ENCODE data around the gene FIZ1. TPM values are rescaled to one million over a fixed set of nuclear protein-coding genes. Genes with fewer than 3 reads are reported as not detected.

Gene FIZ1
- total and polyA plus RNA-seq, 4 donors: 1.1 to 4.3 (median 2.3) TPM

- Histone ChIP-seq H3K9me3 (ENCODE audit: control insufficient read depth in 4 of 4, low read length in 3 of 4) (no peaks in the 10 kb centered on the region), H3K9ac (ENCODE audit: low read depth in 1 of 2, low read length in 2 of 2) (no peak overlapping the region), H3K4me1 (ENCODE audit: control insufficient read depth in 4 of 4, insufficient read depth in 4 of 4, low read length in 3 of 4) (no peaks in the 10 kb centered on the region), H3K4me3 (ENCODE audit: low read depth in 1 of 3, low read length in 3 of 3) (no peak overlapping the region), H3K36me3 (ENCODE audit: control insufficient read depth in 4 of 4, insufficient read depth in 3 of 4, low read depth in 1 of 4, low read length in 3 of 4) (peaks cover 3 to 28% (median 12%) of the 10 kb centered on the region in 4 donors), H3K27me3 (ENCODE audit: control insufficient read depth in 4 of 4, insufficient read depth in 4 of 4, low read length in 3 of 4) (no peaks in the 10 kb centered on the region), H3K27ac (ENCODE audit: low read depth in 1 of 2, low read length in 2 of 2) (no peak overlapping the region)
- TF ChIP-seq NR2F2 (IDR thresholded peaks at IDR 0.05) (no peak), FOXA2 (IDR thresholded peaks at IDR 0.05) (no peak), YY1 (IDR thresholded peaks at IDR 0.05) (no peak), JUND (IDR thresholded peaks at IDR 0.05) (no peak)
- 89% methylated on average over 68 of the region's 68 CpGs for WGBS
- no peak for DNase-seq (ENCODE audit: low spot score)
These were observed 6.1 kb downstream of the FIZ1 start for GRCh38 chr19:55593096-55593772.

GRCh38 chr19:55592391-55593090 is 6.8 kb downstream of the FIZ1 start:
- H3K9ac ChIP-seq (ENCODE audit: low read depth in 1 of 2, low read length in 2 of 2): no peak overlapping the region
- no peak for TF ChIP-seq YY1 (IDR thresholded peaks at IDR 0.05)
- no peak for TF ChIP-seq ATF3 (IDR thresholded peaks at IDR 0.05)
- TF ChIP-seq TAF1 (conservative IDR thresholded peaks at IDR 0.05): no peak
- no peak for TF ChIP-seq FOXA1 (IDR thresholded peaks at IDR 0.05)
- TF ChIP-seq ZBTB33 (IDR thresholded peaks at IDR 0.05): no peak
- TF ChIP-seq FOXA2 (IDR thresholded peaks at IDR 0.05): no peak
- TF ChIP-seq RAD21 (IDR thresholded peaks at IDR 0.05): no peak
- no peak overlapping the region for H3K4me3 ChIP-seq (ENCODE audit: low read depth in 1 of 3, low read length in 3 of 3)
- H3K27ac ChIP-seq (ENCODE audit: low read depth in 1 of 2, low read length in 2 of 2): no peak overlapping the region
- no peak for DNase-seq (ENCODE audit: low spot score)
- H3K36me3 ChIP-seq (ENCODE audit: control insufficient read depth in 4 of 4, insufficient read depth in 3 of 4, low read depth in 1 of 4, low read length in 3 of 4): peaks cover 3 to 28% (median 12%) of the 10 kb centered on the region in 4 donors
- no peaks in the 10 kb centered on the region for H3K27me3 ChIP-seq (ENCODE audit: control insufficient read depth in 4 of 4, insufficient read depth in 4 of 4, low read length in 3 of 4)
- H3K4me1 ChIP-seq (ENCODE audit: control insufficient read depth in 4 of 4, insufficient read depth in 4 of 4, low read length in 3 of 4): no peaks in the 10 kb centered on the region
- H3K9me3 ChIP-seq (ENCODE audit: control insufficient read depth in 4 of 4, low read length in 3 of 4): no peaks in the 10 kb centered on the region
- WGBS: 93% methylated on average over 73 of the region's 73 CpGs

GRCh38 chr19:55591555-55591954 is 7.8 kb downstream of the FIZ1 start:
- H3K36me3 ChIP-seq (ENCODE audit: control insufficient read depth in 4 of 4, insufficient read depth in 3 of 4, low read depth in 1 of 4, low read length in 3 of 4): peaks cover 3 to 28% (median 11%) of the 10 kb centered on the region in 4 donors
- 90% methylated on average over 10 of the region's 10 CpGs for WGBS
- no peaks in the 10 kb centered on the region for H3K27me3 ChIP-seq (ENCODE audit: control insufficient read depth in 4 of 4, insufficient read depth in 4 of 4, low read length in 3 of 4)
- H3K4me1 ChIP-seq (ENCODE audit: control insufficient read depth in 4 of 4, insufficient read depth in 4 of 4, low read length in 3 of 4): peaks cover 0 to 9% (median 8%) of the 10 kb centered on the region in 4 donors
- no peak overlapping the region for H3K27ac ChIP-seq (ENCODE audit: low read depth in 1 of 2, low read length in 2 of 2)
- TF ChIP-seq FOXA1 (IDR thresholded peaks at IDR 0.05): no peak
- H3K4me3 ChIP-seq (ENCODE audit: low read depth in 1 of 3, low read length in 3 of 3): no peak overlapping the region
- H3K9ac ChIP-seq (ENCODE audit: low read depth in 1 of 2, low read length in 2 of 2): no peak overlapping the region
- no peaks in the 10 kb centered on the region for H3K9me3 ChIP-seq (ENCODE audit: control insufficient read depth in 4 of 4, low read length in 3 of 4)
- DNase-seq (ENCODE audit: low spot score): no peak

- 82% methylated on average over 10 of the region's 10 CpGs for WGBS
- Histone ChIP-seq H3K36me3 (ENCODE audit: control insufficient read depth in 4 of 4, insufficient read depth in 3 of 4, low read depth in 1 of 4, low read length in 3 of 4) (peaks cover 3 to 20% (median 8%) of the 10 kb centered on the region in 4 donors), H3K4me3 (ENCODE audit: low read depth in 1 of 3, low read length in 3 of 3) (no peak overlapping the region), H3K4me1 (ENCODE audit: control insufficient read depth in 4 of 4, insufficient read depth in 4 of 4, low read length in 3 of 4) (peaks cover 0 to 17% (median 13%) of the 10 kb centered on the region in 4 donors), H3K9ac (ENCODE audit: low read depth in 1 of 2, low read length in 2 of 2) (no peak overlapping the region), H3K27me3 (ENCODE audit: control insufficient read depth in 4 of 4, insufficient read depth in 4 of 4, low read length in 3 of 4) (no peaks in the 10 kb centered on the region), H3K27ac (ENCODE audit: low read depth in 1 of 2, low read length in 2 of 2) (no peak overlapping the region), H3K9me3 (ENCODE audit: control insufficient read depth in 4 of 4, low read length in 3 of 4) (no peaks in the 10 kb centered on the region)
- TF ChIP-seq JUND (IDR thresholded peaks at IDR 0.05) (no peak), HNF4G (IDR thresholded peaks at IDR 0.05) (no peak), RAD21 (IDR thresholded peaks at IDR 0.05) (no peak), ATF3 (IDR thresholded peaks at IDR 0.05) (no peak), YY1 (IDR thresholded peaks at IDR 0.05) (no peak), GABPA (IDR thresholded peaks at IDR 0.05 in 1 of 2, conservative IDR thresholded peaks at IDR 0.05 in 1 of 2) (no peak), HNF4A (conservative IDR thresholded peaks at IDR 0.05) (no peak), FOXA1 (IDR thresholded peaks at IDR 0.05) (no peak), RXRA (IDR thresholded peaks at IDR 0.05) (no peak), MAX (IDR thresholded peaks at IDR 0.05) (no peak), NR2F2 (IDR thresholded peaks at IDR 0.05) (no peak)
- no peak for DNase-seq (ENCODE audit: low spot score)
These were observed 8.7 kb downstream of the FIZ1 start for GRCh38 chr19:55590617-55591016.

Data from liver (tissue), 9 donors.